Activated CD4-positive, CD25-positive, alpha-beta regulatory T cell treated with anti-CD3 and anti-CD28 coated beads, Interleukin-2, amount 50 U/mL, for 24 hours (primary cell): ENCODE data around the gene PPP2R2B.
A peak's percentile ranks its signal among the peaks of the same experiment; 100 is the strongest.

ENCODE experiments used
- ATAC-seq, 2 donors: fragments of 150-1000 bp; cut with Tn5 transposase; one replicate each; pipeline ENCODE4 v1.10.0; 2021; ENCODE audit warnings: mild to moderate bottlenecking in 1 of 2, moderate library complexity in 1 of 2

PPP2R2B gene

GRCh38 chr5:146778795-146779194, 99.8 kb downstream of the PPP2R2B start:
- no peak for ATAC-seq

- ATAC-seq = no peak
These were observed 100.3 kb downstream of the PPP2R2B start for GRCh38 chr5:146778261-146778660.

- ATAC-seq = no peak
These were observed 105.6 kb downstream of the PPP2R2B start for GRCh38 chr5:146772881-146773466.

GRCh38 chr5:146770980-146771379, 107.6 kb downstream of the PPP2R2B start:
- no peak for ATAC-seq

- no peak for ATAC-seq
These were observed 108.0 kb downstream of the PPP2R2B start for GRCh38 chr5:146770546-146770945.

GRCh38 chr5:146767534-146767933, 111.0 kb downstream of the PPP2R2B start:
- no peak for ATAC-seq

- no peak for ATAC-seq
These were observed 112.5 kb downstream of the PPP2R2B start for GRCh38 chr5:146766013-146766412.

- peak in 1 of 2 donors; percentile 48 for ATAC-seq
These were observed 113.3 kb downstream of the PPP2R2B start for GRCh38 chr5:146765089-146765832.

- ATAC-seq = no peak
These were observed 115.7 kb downstream of the PPP2R2B start for GRCh38 chr5:146762830-146763229.

- ATAC-seq = no peak
These were observed 116.7 kb downstream of the PPP2R2B start for GRCh38 chr5:146761811-146762210.

- ATAC-seq = no peak
These were observed 119.6 kb downstream of the PPP2R2B start for GRCh38 chr5:146758938-146759337.

- ATAC-seq = no peak
These were observed 120.5 kb downstream of the PPP2R2B start for GRCh38 chr5:146758076-146758475.

GRCh38 chr5:146756546-146756945, 122.0 kb downstream of the PPP2R2B start:
- ATAC-seq = no peak

GRCh38 chr5:146755793-146756192, 122.8 kb downstream of the PPP2R2B start:
- ATAC-seq = no peak

- no peak for ATAC-seq
These were observed 123.9 kb downstream of the PPP2R2B start for GRCh38 chr5:146754621-146755020.

- no peak for ATAC-seq
These were observed 124.9 kb downstream of the PPP2R2B start for GRCh38 chr5:146753641-146754040.

- peak; percentile 93 for ATAC-seq
These were observed 126.7 kb downstream of the PPP2R2B start for GRCh38 chr5:146751781-146752401.

GRCh38 chr5:146751054-146751453, 127.5 kb downstream of the PPP2R2B start:
- ATAC-seq = no peak

- ATAC-seq = no peak
These were observed 130.0 kb downstream of the PPP2R2B start for GRCh38 chr5:146748533-146748932.

- ATAC-seq = no peak
These were observed 132.5 kb downstream of the PPP2R2B start for GRCh38 chr5:146745931-146746577.

GRCh38 chr5:146744068-146744745, 134.3 kb downstream of the PPP2R2B start:
- no peak for ATAC-seq

- no peak for ATAC-seq
These were observed 143.5 kb downstream of the PPP2R2B start for GRCh38 chr5:146734936-146735577.
